Embryonic facial prominence (tissue), 1 donor: ENCODE data around the gene CNDP1.
A peak's percentile ranks its signal among the peaks of the same experiment; 100 is the strongest.

Experiments used
- DNase-seq: peaks from one replicate; pipeline ENCODE4 v3.0.0-alpha.2; 2016; ENCODE audit errors: extremely low spot score

Gene CNDP1

GRCh38 chr18:74582642-74583041 lies 48.3 kb downstream of the CNDP1 start:
- DNase-seq = no peak

DNA sequence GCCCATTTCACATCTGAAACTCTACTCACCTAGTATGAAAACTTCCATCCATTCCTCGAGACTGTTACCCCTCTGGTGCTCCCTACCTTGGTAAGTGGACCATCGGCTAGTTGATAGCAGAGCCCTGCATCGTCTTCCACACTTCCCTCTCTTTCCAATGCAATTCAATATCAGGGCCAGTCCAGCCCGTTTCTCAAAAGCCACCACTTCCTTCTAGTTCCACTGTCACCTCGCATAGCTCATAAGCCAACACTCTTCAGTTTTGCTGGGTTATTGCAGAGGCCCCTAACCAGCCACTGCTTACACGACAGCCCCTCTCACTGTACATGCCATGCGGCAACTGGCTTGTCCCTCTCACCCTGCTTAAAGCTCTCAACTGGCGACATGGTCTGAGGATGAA lies 53.1 kb downstream of the CNDP1 start:
- no peak for DNase-seq

DNA sequence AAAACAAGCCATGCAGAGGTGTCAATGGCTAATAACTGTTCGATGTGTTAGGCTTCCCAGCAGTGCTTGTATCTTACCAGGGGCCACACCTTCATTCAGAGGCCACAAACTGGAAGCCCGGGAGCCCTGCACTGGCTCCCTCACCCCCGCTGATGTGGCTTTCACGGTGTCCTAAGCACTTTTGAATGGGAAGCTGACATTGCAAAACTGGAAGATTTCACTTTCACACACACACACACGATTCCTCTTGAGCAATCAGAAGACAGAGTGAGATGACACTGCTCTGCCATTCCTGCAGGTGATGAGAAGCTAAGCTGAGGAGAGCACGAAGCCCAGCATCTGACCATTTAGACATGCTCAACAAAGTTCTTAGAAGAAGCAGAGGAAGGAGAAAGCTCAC lies 54.7 kb downstream of the CNDP1 start:
- DNase-seq = no peak

DNA sequence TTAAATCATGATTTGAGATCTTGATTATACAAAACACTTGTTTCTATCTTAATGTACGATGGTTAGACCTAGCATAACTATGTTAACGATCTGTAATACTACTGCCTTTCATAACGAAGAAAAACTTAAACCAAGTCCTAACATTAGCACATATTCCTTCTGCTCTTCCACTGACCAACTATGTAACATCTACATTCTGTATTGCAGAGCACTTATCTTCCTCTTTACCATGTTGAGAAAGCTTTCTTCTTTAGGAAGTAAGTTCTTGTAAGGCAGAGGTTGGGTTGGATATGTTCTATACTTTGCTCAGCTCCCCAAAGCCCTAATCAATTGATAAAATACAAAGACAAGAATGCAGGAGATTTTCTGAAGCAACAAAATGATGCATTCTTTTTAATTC lies 55.5 kb downstream of the CNDP1 start:
- no peak for DNase-seq

DNA sequence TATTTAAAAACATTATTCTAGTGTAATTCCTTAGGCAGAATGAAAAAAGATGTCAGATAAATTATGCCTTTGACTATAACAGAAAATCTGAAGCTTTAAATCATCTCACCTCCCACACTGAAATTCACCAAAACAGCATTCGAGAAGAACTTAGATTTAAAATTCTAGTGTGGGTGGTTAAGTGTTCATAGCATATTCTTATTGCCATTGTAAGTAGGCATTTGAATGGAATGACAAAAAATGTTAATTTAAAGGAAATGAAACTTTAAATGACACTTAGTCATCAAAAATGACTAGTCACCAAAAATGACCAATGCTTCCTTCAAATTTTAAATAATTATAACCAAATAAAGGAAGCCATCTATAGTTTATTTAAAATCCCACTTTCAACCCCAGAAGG lies 56.4 kb downstream of the CNDP1 start:
- DNase-seq = no peak

DNA sequence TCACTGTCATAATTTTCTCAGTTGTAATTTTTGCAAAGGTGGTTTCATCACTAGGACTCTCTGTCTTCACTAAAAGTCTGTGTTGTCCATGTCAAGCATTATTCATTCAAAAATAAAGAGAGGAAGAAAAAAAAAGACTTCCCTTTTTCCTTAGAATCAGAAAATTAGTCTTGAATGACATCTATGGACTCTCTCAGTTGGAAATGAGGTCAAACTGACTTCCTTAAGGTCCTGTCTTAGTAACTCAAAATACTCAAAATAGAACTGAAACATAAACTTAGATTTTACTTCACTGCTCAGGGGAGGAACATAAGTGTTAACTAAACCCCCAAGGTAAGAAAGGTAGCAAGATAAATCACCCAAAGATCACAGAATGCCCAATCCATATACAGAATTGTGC lies 61.1 kb downstream of the CNDP1 start:
- no peak for DNase-seq

DNA sequence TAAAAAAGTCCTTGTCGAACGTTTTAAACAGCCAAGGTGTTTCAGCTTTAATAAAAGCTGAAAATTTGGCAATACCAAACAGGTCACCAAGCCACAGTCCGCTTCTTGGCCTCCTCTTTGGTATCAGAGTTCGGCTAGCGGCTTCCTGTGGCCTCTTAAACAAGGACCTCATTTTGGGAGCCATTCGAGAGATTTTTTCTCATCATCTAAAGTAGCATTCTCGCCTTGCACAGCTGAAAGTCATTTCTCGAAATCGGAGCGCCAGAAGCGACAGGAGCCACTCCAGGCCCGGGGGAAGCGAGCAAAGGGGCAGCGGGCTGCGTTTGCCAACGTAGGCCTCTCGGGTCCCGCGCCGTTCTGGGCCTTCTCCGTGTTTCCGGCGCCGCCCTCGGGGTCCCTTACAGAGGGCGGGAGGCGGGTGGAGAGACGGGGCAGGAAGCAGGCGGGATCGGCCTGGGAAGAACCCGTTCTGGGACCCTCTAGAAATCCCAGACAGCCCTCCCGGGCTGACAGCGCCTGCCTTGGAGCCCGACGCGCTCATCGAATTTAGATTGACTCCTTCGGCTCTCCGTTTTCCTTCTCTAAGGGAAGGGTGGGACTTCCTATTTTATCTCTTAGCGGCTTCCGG lies 62.8 kb downstream of the CNDP1 start:
- DNase-seq = no peak

DNA sequence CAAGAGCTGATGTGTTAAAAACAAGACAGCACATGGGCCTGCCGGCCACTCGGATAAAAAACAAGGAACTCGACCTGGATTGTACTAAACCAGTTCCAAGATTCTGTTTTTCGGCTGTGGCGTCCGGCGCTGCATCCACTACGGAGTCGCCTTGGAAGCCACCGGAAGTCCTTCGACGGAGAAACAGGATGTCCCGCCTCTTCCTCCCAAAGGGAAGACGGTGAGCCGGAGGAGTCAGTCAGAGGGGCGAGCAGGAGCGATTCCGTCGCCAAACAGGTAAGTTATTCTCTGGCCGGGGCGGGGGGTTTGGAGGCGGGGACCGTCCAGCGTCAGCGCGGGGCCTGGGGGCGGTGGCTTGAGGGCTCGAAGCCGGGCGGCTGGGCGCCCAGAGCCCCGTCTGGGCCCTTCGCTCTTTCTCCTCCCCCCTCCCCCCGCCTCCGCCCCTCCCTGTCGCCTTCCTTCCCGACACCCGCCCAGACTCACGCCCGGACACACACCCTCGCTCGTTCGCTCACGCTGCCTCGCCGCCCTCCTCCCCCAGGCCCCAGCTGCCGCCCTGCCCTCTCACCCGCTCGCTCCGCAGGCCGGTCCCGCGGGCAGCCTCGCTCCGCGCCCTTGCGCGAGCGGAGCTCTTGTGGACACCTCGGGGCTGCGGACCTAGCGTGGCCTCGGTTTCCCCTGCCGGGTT lies 63.5 kb downstream of the CNDP1 start, which contains the start of gene ZNF407:
ZNF407 (plus strand) TSS at position 209 of the 688 bp plus-strand sequence. CDS start 33,150 bp downstream, outside the sequence.
- DNase-seq = peak; percentile 90

- peak; percentile 52 for DNase-seq
Observed at GRCh38 chr18:74598350-74599001, 64.2 kb downstream of the CNDP1 start.

GRCh38 chr18:74604361-74604760 lies 70.1 kb downstream of the CNDP1 start:
- no peak for DNase-seq

GRCh38 chr18:74604774-74605173 lies 70.5 kb downstream of the CNDP1 start:
- DNase-seq = no peak

DNA sequence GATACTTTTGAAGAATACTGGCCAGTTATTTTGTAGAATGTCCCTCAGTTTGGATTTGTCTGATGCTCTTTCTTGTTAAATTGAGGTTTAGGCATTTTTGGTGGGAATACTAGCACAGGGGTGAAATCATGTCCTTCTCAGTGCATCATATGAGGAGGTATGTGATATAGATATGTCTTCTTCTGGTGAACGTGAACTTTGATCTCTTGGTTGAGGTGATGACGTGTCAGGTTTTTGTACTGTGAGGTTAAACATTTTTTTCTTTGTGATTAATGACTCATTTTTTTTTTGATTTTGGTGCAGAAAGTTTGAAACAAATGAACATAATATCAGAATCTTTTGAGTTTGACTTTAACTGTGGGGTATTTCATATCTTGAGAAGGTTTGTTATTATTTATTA lies 74.4 kb downstream of the CNDP1 start:
- no peak for DNase-seq

- no peak for DNase-seq
Observed at GRCh38 chr18:74609535-74609934, 75.2 kb downstream of the CNDP1 start.

DNA sequence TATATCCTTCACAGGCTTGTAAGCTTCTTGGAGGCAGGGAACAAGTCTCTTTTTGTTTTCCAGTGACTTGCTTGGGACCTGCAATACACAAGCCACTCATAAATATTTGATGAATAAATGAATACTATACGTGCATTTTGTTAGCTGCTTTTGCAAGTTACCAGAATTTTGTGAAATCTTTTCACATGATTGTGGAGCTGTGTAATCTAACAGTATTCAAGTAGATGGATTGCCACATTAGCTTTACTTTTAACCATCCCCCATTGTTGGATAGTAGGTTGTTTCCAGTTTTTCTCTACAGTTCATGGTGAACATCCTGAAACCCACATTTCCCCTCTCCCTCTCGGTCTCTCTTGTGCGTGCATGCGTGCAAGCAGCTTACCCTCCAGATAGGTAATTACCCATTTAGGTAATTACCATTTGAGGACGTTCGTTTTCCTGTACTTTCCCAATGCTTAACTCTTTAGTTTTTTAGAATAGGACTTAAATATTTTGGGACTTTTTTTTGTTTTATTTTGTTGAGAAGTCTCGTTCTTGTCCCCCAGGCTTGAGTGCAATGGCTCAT lies 75.8 kb downstream of the CNDP1 start:
- DNase-seq = no peak

DNA sequence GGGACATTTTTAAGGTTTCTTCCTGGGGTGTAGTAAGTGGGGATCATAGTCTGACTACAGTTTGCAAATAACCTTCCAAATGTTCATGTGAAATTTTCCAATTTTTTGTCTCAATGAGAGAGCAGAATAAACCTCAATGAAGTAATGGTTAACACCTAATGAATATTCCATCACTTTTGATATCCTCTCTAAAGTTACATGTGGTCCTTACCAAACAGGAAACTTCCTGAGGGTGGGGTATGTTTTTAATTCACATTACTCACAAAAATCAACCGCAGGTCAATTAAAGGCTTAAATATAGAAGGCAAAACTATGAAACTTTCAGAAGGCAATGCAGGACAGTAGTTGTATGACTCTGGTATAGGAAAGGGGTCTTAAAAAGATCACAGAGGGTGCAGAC lies 76.6 kb downstream of the CNDP1 start:
- no peak for DNase-seq

DNA sequence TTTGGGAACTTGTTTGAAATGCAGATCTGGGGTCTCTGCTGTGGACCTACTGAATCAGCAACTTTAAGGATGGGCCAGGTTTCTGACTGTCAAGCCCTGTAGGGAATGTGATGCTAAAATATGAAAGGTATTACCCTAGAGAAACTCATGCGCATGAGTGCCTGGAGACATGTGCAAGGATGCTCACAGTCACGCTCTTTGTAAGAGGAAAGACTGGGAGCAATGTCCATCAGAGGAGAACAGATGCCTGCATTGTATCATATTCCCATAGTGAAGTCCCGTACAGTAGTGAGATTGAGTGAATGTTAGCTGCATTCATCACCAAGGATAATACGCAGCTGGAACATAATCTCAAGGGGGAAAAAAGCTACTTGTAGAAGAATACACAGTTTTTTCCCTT lies 77.5 kb downstream of the CNDP1 start:
- no peak for DNase-seq

GRCh38 chr18:74613381-74613780 lies 79.1 kb downstream of the CNDP1 start:
- no peak for DNase-seq

DNA sequence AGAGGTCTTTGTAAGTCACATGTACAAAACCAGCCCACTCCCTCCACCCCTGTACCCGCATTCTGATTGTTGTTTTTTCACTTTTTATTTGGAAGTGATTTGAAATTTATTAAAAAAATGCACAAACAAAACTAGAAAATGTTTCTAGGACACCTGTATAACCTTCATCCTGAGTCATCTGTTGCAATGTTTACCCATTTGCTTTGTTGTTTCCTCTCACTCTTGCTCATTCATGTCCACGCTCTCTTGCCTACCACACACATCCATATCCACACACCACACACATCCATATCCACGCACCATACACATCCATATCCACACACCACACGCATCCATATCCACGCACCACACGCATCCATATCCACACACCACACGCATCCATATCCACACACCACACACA lies 82.2 kb downstream of the CNDP1 start:
- DNase-seq = no peak

GRCh38 chr18:74617486-74617885 lies 83.2 kb downstream of the CNDP1 start:
- no peak for DNase-seq

- DNase-seq = no peak
Observed at GRCh38 chr18:74622072-74622471, 87.8 kb downstream of the CNDP1 start.

- no peak for DNase-seq
Observed at GRCh38 chr18:74623047-74623816, 88.9 kb downstream of the CNDP1 start.

DNA sequence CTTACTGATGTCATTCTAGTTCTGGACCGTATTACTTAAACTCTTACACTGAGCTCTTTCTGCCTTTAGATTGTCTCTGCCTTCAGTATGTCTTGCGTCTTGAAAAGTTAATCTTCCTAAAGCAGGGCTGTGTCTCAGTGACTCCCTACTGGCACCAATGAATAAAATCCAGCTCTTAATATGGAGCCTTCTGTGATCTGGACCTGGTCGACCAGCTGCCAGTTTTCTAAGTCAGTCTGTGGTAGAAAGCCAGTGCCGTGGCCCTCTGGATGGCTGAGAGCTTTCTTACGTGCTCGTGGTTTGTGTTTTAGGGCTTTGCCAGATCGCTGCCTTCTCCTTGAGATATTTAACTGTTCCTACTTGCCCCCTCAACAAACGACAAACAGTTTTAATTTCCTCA lies 90.2 kb downstream of the CNDP1 start:
- no peak for DNase-seq
